Trophoblast cell (in vitro differentiated cells and primary cell): ENCODE data around the gene SHC2.

Experiments used
- DNase-seq, 2 donors: peaks; one replicate each; pipeline ENCODE4 v3.0.0-alpha.2; 2016
- H2AFZ ChIP-seq: 2 replicates; pipeline ENCODE4 v1.6.1; 2013; ENCODE audit warnings: low read length, moderate library complexity, mild to moderate bottlenecking; ENCODE audit not compliant: insufficient read depth, poor library complexity
- H2AK5ac ChIP-seq: 2 replicates; pipeline ENCODE4 v1.6.1; 2013; ENCODE audit warnings: mild to moderate bottlenecking, low read length
- H2BK120ac ChIP-seq: 2 replicates; pipeline ENCODE4 v1.6.1; 2013; ENCODE audit warnings: low read length, mild to moderate bottlenecking, moderate library complexity; ENCODE audit not compliant: insufficient read depth, poor library complexity
- H2BK12ac ChIP-seq: 2 replicates; pipeline ENCODE4 v1.6.1; 2013; ENCODE audit warnings: mild to moderate bottlenecking, low read length, moderate library complexity
- H2BK5ac ChIP-seq: 2 replicates; pipeline ENCODE4 v1.6.1; 2013; ENCODE audit warnings: low read length, low read depth, moderate library complexity, mild to moderate bottlenecking; ENCODE audit not compliant: poor library complexity
- H3K14ac ChIP-seq: 2 replicates; pipeline ENCODE4 v1.6.1; 2013; ENCODE audit warnings: mild to moderate bottlenecking, low read length
- H3K18ac ChIP-seq: 2 replicates; pipeline ENCODE4 v1.6.1; 2013; ENCODE audit warnings: mild to moderate bottlenecking, low read length
- H3K23ac ChIP-seq: 2 replicates; pipeline ENCODE4 v1.6.1; 2013; ENCODE audit warnings: low read length
- H3K27ac ChIP-seq: 2 replicates; pipeline ENCODE4 v1.5.1; 2013; ENCODE audit warnings: low read depth, mild to moderate bottlenecking, inconsistent platforms, low read length, moderate library complexity
- H3K27me3 ChIP-seq: 2 replicates; pipeline ENCODE4 v1.6.1; 2013; ENCODE audit warnings: inconsistent platforms, mild to moderate bottlenecking, low read length, moderate library complexity; ENCODE audit not compliant: insufficient read depth
- H3K36me3 ChIP-seq, 2 experiments: 1 replicate in 1 of 2; 2 replicates in 1 of 2; pipeline ENCODE4 v1.6.1; 2013; ENCODE audit warnings: low read length in 2 of 2, mild to moderate bottlenecking in 2 of 2, moderate library complexity in 1 of 2; ENCODE audit not compliant: insufficient read depth in 2 of 2, control insufficient read depth in 1 of 2
- H3K4ac ChIP-seq: 2 replicates; pipeline ENCODE4 v1.6.1; 2013; ENCODE audit warnings: low read depth, mild to moderate bottlenecking, low read length, moderate library complexity
- H3K4me1 ChIP-seq, 2 experiments: 1 replicate in 1 of 2; 2 replicates in 1 of 2; pipeline ENCODE4 v1.6.1; 2013; ENCODE audit warnings: low read length in 2 of 2, mild to moderate bottlenecking in 2 of 2, moderate library complexity in 1 of 2; ENCODE audit not compliant: insufficient read depth in 2 of 2, control insufficient read depth in 1 of 2
- H3K4me2 ChIP-seq: 2 replicates; pipeline ENCODE4 v1.6.1; 2013; ENCODE audit warnings: inconsistent platforms, mild to moderate bottlenecking, low read length, moderate library complexity
- H3K4me3 ChIP-seq: 2 replicates; pipeline ENCODE4 v1.5.1; 2013; ENCODE audit warnings: mild to moderate bottlenecking, low read depth, low read length, inconsistent platforms
- H3K79me1 ChIP-seq: one replicate; pipeline ENCODE4 v1.6.1; 2013; ENCODE audit warnings: low read length
- H3K79me2 ChIP-seq: 2 replicates; pipeline ENCODE4 v1.6.1; 2013; ENCODE audit warnings: low read length, mild to moderate bottlenecking; ENCODE audit not compliant: control insufficient read depth, insufficient read depth, poor library complexity
- H3K9ac ChIP-seq: 2 replicates; pipeline ENCODE4 v1.6.1; 2013; ENCODE audit warnings: mild to moderate bottlenecking, low read length
- H3K9me3 ChIP-seq: 2 replicates; pipeline ENCODE4 v1.6.1; 2013; ENCODE audit warnings: low read depth, mild to moderate bottlenecking, control low read depth, inconsistent platforms, low read length; ENCODE audit not compliant: insufficient read depth
- H4K12ac ChIP-seq: 2 replicates; pipeline ENCODE4 v1.6.1; 2013; ENCODE audit warnings: low read depth, mild to moderate bottlenecking, low read length, moderate library complexity
- H4K8ac ChIP-seq: 2 replicates; pipeline ENCODE4 v1.6.1; 2013; ENCODE audit warnings: low read depth, mild to moderate bottlenecking, low read length, moderate library complexity
- H4K91ac ChIP-seq: one replicate; pipeline ENCODE4 v1.6.1; 2013; ENCODE audit warnings: low read depth, mild to moderate bottlenecking, low read length, moderate library complexity
- WGBS: extraction: QIAGEN DNeasy Blood & Tissue Kit; methylation state at CpG from one replicate; pipeline ENCODE4 v1.1.7; 2013; ENCODE audit warnings: missing lambda C conversion rate; ENCODE audit not compliant: insufficient read length, insufficient coverage; ENCODE audit errors: extremely low coverage; 5-methylcytosine and 5-hydroxymethylcytosine counted together

Gene SHC2

DNA sequence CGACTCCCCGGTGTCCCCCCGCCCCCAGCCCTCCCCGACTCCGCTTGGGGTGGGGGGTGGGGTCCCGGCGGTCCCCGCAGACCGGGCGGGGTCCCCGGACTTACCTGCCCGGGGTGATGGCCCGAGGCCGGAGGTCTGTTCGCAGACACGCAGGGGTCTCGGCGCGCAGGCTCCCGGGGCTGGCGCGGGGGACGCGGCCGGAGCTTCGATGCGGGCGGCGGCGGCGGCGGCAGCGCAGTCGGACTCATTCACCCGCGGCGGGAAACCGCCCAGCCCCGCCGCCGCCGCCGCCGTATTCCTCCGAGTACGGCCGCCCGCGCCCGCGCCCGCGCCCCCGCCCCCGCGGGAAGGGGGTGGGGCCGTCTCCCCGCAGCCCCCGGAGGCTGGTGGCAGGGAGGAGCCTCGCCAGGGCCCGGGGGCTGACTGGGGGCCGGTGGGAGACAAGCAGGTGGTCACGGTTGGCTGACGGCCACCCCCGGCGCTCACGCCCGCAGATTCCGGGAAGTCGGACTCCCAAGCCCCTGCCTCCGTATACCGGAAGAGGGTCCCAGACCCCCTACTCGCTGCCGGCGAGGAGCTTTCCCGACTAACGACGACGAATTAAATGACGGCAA is 51.8 kb downstream of the SHC2 start, which contains the start of gene C2CD4C:
C2CD4C (minus strand) TSS at position 246 of the 614 bp plus-strand sequence. CDS start 786 bp downstream, outside the sequence.
- H4K12ac ChIP-seq: no peak within 1 kb of the TSS

DNA sequence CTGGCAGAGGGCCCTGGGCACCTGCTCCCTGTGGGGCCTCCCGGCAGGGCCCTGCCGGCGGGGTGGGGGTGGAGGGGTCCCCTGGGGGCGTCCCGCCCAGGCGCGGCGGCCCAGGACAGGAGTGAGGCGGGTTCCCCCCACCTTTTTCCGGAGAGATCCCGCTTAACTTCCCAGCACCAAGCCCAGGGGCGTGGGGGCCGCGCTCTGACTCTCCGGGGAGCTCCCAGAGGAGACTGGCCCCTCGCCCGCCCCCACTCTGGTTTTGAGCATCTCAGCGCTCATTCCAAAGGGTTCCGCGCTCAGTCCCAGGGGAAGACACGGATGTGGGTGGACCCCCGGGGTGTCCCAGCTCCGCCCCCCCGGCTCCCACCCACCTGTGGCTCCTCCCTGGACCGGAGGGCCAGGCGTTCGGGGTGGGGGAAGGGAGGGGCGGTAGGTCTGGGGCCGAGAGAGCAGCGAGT is 52.4 kb downstream of the SHC2 start:
- no CpG with 5 or more reads among the region's 30 CpGs for WGBS
- Histone ChIP-seq H3K27ac (no peak overlapping the region), H2AFZ (no peak overlapping the region), H3K79me1 (peaks cover 2% of the 10 kb centered on the region), H3K18ac (no peak overlapping the region), H3K79me2 (no peaks in the 10 kb centered on the region), H3K23ac (no peak overlapping the region), H2BK12ac (no peak overlapping the region), H2AK5ac (no peak overlapping the region), H3K4me3 (peak overlapping the region; percentile 68), H4K91ac (no peak overlapping the region), H4K8ac (no peak overlapping the region), H3K36me3 (no peaks in the 10 kb centered on the region), H3K27me3 (peaks cover 12% of the 10 kb centered on the region), H4K12ac (no peak overlapping the region), H3K4me1 (no peaks in the 10 kb centered on the region), H3K14ac (no peak overlapping the region), H2BK5ac (no peak overlapping the region), H3K9ac (no peak overlapping the region), H3K4ac (no peak overlapping the region), H2BK120ac (no peak overlapping the region), H3K9me3 (peaks cover 9% of the 10 kb centered on the region), H3K4me2 (peak overlapping the region; percentile 80)
- DNase-seq: no peak

More for the DNA sequence above, 51.8 kb downstream of the SHC2 start, which contains the start of gene C2CD4C:
- no peak within 1 kb of the TSS for H2BK120ac ChIP-seq
- peak in 1 of 2 donors; percentile 16 for DNase-seq
- no peak within 1 kb of the TSS for H2AK5ac ChIP-seq
- H2BK12ac ChIP-seq: no peak within 1 kb of the TSS
- H3K79me2 ChIP-seq: no peaks in the 10 kb centered on the region
- H3K27ac ChIP-seq: no peak within 1 kb of the TSS
- no peak within 1 kb of the TSS for H3K9ac ChIP-seq
- no peak within 1 kb of the TSS for H3K14ac ChIP-seq
- H3K23ac ChIP-seq: no peak within 1 kb of the TSS
- H3K4ac ChIP-seq: no peak within 1 kb of the TSS
- H3K4me3 ChIP-seq: peak within 1 kb of the TSS; percentile 68
- no peak within 1 kb of the TSS for H2AFZ ChIP-seq
- no peak within 1 kb of the TSS for H2BK5ac ChIP-seq
- peaks cover 2% of the 10 kb centered on the region for H3K79me1 ChIP-seq
- H3K36me3 ChIP-seq: no peaks in the 10 kb centered on the region
- H4K91ac ChIP-seq: peak within 1 kb of the TSS; percentile 62
- WGBS: no CpG with 5 or more reads among the region's 80 CpGs
- H3K27me3 ChIP-seq: peaks cover 12% of the 10 kb centered on the region
- peak within 1 kb of the TSS; percentile 61 for H4K8ac ChIP-seq
- H3K4me1 ChIP-seq: no peaks in the 10 kb centered on the region
- H3K9me3 ChIP-seq: peaks cover 9% of the 10 kb centered on the region
- H3K18ac ChIP-seq: peak within 1 kb of the TSS; percentile 57
- H3K4me2 ChIP-seq: peak within 1 kb of the TSS; percentile 80

DNA sequence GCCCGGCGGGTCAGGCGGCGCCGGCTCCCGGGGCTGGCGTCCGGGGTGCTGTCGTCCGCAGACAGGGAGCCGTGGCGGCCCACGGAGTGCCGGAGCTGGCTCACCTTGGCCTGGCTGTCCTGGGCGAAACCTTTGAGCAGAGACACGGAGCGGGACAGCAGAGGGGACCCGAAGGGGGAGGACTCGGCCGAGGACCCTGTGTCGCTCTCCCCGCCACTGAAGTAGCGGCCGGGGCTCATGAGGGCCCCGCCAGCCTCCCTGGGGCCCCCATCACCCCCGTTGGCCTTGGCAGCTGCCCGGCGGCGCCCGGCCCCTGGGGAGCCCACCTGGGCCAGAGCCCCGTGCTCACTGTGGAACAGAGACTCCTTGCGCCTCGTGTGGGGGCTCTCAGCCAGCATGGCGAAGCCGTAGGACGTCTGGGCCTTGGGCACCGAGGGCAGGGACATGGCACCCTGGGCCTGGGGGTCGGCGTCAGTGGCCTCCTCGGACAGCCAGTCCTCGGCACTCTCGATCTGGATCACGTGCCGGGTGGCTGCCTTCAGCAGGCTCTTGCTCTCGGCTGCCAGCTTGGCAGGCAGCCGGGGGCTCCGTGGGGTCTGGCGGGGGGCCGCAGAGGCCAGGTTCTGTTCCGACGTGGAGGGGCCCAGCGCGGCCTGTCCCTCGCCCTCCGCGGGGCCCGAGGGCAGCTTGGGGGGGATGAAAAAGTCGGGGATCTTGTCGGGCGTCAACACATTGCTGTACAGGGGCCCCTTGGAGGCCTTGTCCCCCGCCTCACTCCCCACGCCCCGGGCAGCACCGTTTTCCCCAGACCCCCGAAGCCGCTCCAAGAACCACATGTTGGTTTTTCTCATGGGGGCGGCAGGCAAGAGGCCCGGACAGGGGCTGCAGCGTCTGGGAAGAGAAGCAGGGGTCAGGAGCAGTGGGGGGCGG is 53.1 kb downstream of the SHC2 start:
- WGBS: no CpG with 5 or more reads among the region's 70 CpGs

DNA sequence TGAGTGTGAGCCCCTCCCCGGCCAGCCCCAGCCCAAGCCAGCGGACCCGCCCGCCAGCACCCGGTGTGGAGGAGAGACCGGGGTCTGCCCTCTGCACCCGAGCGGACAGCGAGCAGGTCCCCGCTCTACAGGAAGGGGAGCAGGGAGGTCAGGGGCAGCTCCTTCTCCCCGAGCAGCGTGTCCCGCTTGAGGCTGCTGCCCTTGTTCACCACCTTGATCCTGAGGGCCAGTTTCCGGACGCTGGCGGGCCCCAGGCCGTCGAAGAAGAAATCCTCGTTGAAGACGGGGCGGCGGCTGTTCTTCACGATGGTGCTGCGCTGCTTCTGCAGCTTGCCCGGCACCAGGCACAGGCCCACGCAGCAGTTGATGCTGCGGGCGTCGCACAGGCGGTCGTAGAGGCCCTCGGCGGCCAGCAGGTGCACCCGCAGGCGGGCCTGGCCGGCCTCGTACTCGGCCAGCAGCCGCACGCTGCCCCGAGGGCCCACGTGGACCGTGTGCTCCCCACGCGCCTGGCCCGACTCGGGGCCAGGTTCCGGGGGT is 53.8 kb downstream of the SHC2 start:
- Histone ChIP-seq H3K9me3 (peaks cover 15% of the 10 kb centered on the region), H4K12ac (no peak overlapping the region), H2BK5ac (no peak overlapping the region), H3K4me2 (no peak overlapping the region), H4K91ac (no peak overlapping the region), H3K27me3 (peaks cover 12% of the 10 kb centered on the region), H2BK12ac (no peak overlapping the region), H3K14ac (no peak overlapping the region), H3K23ac (no peak overlapping the region), H3K9ac (no peak overlapping the region), H3K18ac (no peak overlapping the region), H2BK120ac (no peak overlapping the region), H3K27ac (no peak overlapping the region), H3K4ac (no peak overlapping the region), H3K4me3 (no peak overlapping the region), H2AK5ac (no peak overlapping the region), H3K79me2 (no peaks in the 10 kb centered on the region), H3K79me1 (peaks cover 2% of the 10 kb centered on the region), H4K8ac (no peak overlapping the region), H2AFZ (no peak overlapping the region), H3K36me3 (no peaks in the 10 kb centered on the region), H3K4me1 (no peaks in the 10 kb centered on the region)
- peak in 1 of 2 donors; percentile 38 for DNase-seq
- WGBS: no CpG with 5 or more reads among the region's 48 CpGs

More for the DNA sequence above, 53.1 kb downstream of the SHC2 start:
- no peak overlapping the region for H3K4me3 ChIP-seq
- no peak overlapping the region for H2BK5ac ChIP-seq
- no peaks in the 10 kb centered on the region for H3K4me1 ChIP-seq
- no peak overlapping the region for H4K8ac ChIP-seq
- no peak overlapping the region for H2BK120ac ChIP-seq
- no peak overlapping the region for H4K12ac ChIP-seq
- H2BK12ac ChIP-seq: no peak overlapping the region
- no peak for DNase-seq
- H2AFZ ChIP-seq: no peak overlapping the region
- H3K9me3 ChIP-seq: peaks cover 15% of the 10 kb centered on the region
- H3K18ac ChIP-seq: no peak overlapping the region
- no peak overlapping the region for H3K14ac ChIP-seq
- no peak overlapping the region for H4K91ac ChIP-seq
- no peak overlapping the region for H2AK5ac ChIP-seq
- no peak overlapping the region for H3K23ac ChIP-seq
- H3K36me3 ChIP-seq: no peaks in the 10 kb centered on the region
- no peaks in the 10 kb centered on the region for H3K79me2 ChIP-seq
- H3K9ac ChIP-seq: no peak overlapping the region
- H3K27ac ChIP-seq: no peak overlapping the region
- H3K4me2 ChIP-seq: no peak overlapping the region
- H3K79me1 ChIP-seq: peaks cover 2% of the 10 kb centered on the region
- H3K4ac ChIP-seq: no peak overlapping the region
- H3K27me3 ChIP-seq: peaks cover 12% of the 10 kb centered on the region
